ENCODE measurements around the gene LRMDA.
"Not testable (repeated sequence)": the region's sequence is repeated elsewhere in the genome, so short reads cannot be mapped to it uniquely, and the experiment has no call there.

The LRMDA gene

GRCh38 chr10:76038696-76039095 is 607.3 kb downstream of the LRMDA start:
- DNase-seq = no peak

DNA sequence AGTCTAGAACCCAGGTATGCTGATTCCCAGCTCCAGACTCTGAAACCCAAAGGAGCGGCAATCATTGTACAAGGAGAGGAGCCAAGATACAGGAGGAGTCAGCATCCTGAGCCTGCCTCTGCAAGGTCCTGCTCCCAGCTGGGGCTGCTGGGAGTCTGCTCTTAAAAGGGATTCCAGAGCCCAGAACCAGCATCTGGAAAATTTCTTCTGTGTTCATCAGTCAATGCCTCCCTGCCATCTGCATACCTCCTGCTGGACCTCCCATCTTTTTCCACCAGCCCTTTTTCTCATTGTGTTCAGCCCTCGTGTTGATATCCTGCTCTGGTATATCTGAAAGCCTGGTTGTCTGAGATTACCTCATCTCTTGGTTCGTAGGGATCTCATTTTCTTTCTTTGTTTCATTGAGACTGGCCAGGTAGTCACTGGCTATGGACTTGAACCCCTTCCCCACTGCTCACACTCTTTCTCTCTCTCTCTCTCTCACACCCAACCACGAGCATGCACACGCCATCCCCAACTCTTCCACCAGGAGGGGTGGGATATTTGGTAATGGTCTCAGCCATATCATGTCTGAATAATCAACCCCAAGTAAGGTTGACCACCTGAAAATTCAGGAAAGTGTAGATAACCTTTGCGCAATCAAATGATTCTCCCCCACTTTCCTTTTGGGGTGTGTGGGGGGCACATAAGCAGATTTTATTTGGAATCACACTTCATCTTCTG is 608.8 kb downstream of the LRMDA start:
- no peak for DNase-seq

DNA sequence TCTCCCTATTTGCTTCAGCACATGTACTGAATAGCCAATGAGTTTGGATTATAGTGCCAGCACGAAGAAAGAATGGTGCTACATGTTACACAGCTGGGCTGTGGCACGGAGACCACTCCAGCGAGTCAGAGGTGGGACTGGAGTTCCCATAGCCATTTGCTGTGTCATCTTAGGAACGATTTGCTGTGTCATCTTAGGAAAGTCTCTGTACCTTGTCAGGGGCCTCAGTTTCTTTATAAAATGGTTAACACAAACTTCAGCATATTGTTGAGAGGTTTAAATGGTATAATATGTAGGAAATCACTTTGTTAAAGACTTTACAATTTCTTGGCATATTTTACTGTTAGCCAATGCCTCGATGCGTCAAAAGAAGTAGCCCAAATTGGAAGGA is 609.4 kb downstream of the LRMDA start:
- DNase-seq = no peak

- DNase-seq = no peak
These were observed 610.1 kb downstream of the LRMDA start for GRCh38 chr10:76041551-76041950.

GRCh38 chr10:76043261-76043660 is 611.8 kb downstream of the LRMDA start:
- no peak for DNase-seq

- no peak for DNase-seq
These were observed 613.3 kb downstream of the LRMDA start for GRCh38 chr10:76044751-76045150.

DNA sequence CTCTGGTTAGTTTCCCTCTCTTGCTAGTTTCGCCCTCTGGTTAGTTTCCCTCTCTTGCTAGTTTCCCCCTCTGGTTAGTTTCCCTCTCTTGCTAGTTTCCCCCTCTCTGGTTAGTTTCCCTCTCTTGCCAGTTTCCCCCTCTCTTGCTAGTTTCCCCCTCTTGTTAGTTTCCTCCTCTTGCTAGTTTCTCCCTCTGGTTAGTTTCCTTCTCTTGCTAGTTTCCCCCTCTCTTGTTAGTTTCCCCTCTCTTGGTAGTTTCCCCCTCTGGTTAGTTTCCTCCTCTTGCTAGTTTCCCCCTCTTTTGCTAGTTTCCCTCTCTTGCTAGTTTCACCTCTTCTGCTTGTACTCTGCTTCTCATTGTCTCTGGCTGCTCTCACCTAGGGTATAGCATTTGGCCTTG is 613.8 kb downstream of the LRMDA start:
- no peak for DNase-seq

GRCh38 chr10:76047521-76047920 is 616.1 kb downstream of the LRMDA start:
- no peak for DNase-seq

DNA sequence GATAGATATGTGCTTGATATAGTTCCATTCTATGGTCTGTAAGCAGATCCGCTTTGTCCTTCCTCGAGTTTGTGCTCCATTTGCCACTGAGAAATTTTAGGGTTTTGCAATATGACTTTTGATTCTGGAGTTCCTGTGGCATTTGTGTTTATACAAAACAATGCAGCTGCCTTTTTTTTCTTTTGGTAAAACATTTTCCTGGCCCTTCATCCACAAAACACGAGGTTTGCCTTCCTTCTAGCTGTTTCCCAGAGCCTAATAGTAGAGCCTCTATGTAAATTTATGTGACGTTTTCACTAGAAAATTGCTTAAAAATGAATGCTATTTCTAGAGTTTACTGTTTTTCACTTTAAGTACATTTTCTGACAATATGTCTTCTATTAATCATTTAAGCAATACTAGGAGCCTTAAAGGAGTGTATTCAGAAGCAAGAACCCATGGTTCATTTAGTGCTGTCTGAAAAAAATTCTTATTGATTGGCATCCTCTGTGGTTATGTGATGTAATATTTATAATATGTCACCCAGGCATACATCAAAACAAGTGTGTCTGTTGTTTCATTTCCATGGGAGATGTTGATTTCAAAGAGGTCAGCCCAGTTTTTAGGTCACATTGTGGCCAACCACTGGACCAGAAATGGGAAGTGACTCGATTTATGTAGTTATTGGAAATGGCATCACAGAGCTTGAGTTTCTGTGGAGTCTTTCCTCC is 618.3 kb downstream of the LRMDA start:
- no peak for DNase-seq

DNA sequence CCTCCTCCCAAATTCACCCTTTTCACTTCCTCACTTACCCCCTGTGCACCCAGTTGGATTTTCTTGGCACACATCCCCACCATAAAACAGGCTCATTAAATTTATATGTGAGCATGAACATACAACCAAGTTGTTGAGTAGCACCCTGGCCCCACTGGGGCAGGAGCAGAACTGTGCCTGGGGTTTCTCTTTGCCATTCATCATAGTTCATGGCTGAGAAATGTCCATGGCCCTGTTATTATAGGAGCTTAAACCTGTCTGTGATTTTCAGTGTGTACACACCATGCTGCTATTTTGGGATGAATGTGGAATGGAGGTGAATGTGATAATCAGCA is 618.8 kb downstream of the LRMDA start:
- no peak for DNase-seq

DNA sequence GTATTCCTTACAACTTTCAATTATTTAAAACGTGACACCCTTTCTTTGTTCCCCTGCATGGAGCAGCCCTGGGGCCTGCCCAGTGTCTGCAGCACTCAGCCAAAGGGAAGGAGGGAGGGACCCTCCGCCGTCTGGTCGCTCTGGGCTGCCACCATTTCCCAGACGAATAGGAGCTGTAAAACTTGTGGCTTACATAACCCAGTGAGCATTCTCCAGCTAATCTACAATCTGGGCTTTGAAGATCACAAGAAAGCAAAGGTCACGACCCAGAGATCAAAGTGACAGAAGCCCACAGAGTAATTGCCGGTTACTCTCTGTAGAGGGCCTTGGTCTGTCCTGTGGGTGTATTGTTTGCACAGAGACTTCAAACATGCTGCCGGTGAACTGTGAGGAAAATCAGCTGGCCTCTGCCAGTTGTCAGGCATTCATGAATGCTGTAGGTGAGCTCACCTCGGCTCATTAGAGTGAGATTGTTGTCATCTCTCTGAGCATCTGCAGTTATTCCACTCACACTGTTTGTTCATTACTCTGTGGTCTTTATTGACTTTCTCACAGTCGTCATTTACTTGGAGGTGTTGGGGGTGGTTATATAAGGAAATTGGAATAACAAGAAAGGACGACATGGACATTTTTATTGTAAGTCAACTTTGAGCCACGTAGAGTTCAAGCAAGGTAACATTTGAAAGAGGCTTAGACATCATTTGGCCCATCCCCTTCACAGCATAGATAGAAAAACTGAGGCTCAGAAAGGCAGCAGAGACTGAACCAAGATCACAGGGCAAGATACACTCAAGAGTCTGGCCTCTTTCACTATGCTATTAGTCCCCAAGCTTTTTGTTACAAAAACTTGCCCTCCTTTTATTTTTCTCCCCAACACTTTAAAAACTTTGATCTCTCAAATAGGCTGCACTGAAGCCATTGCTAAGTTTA is 619.8 kb downstream of the LRMDA start:
- DNase-seq = no peak

DNA sequence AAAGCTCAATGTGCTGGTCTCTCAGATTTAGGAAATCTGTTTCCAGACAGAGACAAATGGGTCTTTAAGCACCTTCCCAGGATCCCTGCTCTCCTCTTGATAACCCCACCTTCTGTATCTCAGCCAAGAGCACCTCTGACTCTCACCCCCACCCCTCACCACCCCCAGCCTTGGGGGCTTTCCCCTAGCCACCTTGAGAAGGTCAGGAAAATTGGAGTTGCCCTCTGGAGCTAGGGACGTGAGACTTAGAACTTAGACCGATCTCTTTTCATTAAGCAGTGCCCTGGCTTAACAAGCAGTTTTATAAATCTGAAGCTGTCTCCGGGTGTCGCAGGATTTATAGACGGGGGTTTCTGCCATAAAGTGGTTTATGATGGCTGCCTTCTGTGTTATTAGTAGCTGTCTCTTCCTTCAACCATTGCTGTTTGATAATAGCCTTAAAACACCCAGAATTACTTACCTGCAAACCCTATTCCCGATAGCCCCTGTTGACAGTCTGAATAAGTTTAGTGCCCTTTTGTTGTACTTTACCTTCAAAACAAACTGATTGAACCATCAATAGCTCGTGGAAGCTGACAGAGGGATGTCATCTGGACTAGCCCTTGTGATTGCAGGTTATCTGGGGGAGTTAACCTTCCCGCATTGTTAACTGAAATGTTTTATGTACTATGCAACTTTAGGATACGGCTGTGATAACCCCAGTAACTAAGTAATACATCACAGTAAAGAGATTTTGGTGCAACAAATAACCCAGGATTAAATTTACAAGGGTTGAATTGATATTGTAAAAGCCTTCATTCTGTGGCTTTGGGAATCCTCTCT is 621.5 kb downstream of the LRMDA start:
- DNase-seq = no peak

- no peak for DNase-seq
These were observed 624.0 kb downstream of the LRMDA start for GRCh38 chr10:76055466-76055865.

- no peak for DNase-seq
These were observed 624.5 kb downstream of the LRMDA start for GRCh38 chr10:76055963-76056362.

DNA sequence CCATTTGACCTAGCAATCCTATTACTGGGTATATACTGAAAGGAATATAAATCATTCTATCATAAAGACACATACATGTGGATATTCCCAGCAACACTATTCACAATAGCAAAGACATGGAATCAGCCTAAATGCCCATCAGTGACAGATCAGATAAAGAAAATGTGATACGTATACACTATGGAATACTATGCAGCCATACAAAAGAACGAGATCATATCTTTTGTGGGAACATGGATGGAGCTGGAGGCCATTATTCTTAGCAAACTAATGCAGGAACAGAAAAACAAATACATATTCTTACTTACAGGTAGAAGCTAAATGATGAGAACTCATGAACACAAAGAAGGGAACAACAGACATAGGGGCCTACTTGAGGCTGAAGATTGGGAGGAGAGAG is 629.6 kb downstream of the LRMDA start:
- not testable (repeated sequence) for DNase-seq

DNA sequence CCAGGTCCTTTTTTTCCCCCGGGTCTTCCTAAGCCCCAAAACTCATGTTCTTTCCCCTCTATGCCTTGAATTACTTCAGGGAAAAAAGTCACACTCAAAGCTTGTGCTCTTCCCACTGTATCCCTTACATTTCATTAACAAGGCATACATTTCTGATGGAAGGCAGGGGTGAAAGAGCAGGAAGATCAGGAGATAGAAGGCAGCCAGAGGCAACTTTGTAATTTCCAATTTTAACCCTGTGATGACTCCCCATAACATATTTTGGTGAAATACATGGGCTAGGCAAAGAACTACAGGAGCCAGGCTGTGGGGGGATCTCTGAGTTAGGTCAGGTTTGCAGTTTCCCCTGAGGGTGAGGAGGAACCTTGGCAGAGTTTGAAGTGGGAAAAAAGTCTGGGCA is 635.0 kb downstream of the LRMDA start:
- DNase-seq = no peak

DNA sequence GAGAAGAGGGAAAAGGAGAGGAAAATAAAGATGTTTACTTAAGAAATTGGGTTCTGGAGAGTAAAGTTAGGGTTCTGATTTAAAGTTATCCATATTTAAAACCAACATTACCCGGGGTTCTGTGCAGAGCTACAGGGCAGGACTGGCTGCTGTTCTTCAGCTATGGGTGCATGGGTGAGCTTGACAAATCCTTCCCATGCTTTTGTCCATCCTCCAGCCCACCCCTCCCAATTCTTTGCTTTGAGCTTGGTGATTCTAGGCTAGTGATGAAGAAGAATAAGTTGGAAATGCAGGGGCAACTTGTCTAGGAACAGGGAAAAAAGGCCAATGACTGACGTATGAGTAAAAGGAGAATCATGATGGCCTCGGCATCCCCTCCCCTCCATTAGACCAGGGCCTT is 636.0 kb downstream of the LRMDA start:
- DNase-seq = no peak

DNA sequence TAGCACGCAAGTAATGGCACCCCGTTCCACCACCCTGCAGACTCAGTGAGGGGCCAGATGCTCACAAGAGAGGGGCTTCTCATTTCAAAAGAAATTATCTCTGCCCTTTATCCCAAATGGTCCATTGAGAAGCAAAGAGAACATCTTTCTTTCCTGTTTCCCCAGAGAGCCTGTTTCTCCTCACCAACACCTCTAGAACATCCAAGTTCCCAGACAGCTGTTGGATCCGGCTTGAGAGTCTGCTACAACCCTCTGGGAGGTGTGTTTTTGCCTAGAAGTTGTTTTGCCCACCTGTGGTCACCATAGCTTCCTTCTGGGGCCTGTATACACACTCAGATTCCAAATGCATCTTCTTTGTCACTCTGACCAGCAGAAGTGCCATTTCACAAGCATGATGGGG is 637.4 kb downstream of the LRMDA start:
- DNase-seq = no peak

DNA sequence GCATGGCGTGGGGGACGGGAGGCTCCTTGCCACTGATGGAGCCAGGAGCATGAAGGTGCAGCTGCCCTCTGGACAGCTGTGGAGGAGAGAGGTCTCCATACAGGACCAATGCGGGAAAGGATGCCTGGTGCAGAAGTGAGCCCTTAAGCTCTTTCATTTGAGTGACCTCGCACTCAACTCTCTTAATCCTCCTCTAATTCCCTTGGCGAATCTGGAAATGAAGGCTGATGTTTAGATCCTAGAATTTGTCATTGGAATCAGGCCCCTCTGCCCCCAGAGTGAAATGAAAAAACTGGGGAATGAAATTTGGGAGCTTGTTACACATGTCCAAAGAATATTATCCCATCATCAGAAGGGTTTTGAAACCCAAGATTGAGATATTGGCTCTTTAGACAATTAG is 639.5 kb downstream of the LRMDA start:
- no peak for DNase-seq

DNA sequence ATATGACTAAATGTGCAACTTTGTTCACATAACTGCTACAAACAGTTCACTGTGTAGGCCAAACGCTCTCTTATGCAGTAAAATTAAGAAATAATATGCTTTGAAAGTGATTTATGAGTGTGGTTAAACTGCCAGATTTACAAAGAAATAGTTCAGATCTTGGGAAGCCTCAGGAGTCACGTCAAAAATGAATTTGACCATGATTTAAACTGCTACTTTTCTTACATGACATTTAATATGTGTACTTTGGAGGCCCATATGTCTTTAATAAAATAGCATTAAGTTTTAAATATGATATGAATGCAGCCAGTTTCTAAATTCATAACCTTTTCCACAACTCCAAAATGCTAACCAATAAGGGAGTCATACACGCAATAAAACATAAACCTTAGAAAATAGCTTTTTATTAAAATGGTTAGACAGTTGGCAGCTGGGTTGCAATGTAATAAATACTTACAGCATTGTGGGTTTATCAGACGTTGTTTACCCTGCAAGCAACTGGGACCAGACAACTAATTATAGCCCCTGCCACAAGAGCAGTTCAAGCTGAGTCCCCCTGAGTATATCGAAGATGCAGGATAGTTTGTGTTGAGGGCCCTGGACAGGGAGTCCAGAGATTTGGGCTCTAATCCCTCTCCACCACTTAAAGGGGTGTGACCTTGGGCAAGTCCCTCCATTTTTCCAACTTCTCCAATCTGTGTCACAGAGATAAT is 640.4 kb downstream of the LRMDA start:
- no peak for DNase-seq

DNA sequence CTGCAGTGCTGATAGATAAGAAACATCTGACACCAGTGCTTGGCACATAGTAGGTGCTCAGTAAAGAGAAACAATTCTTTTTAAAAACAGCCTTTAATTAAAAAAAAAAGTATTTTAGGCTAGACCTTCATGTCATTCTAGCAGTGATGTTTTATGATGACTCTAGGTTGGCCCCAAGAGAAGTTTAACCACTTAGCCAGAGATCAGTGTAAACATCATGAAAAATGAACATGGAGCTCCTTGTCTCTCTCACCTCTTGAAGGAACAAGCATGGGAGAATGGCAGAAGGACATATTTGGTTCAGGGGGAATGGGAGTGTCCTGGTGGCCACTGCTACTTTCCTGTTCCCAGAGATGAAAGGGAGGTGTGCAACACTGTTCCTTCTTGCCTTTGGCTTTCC is 641.0 kb downstream of the LRMDA start:
- no peak for DNase-seq

GRCh38 chr10:76073524-76073923 is 642.1 kb downstream of the LRMDA start:
- no peak for DNase-seq
